WI38 (cell line): ENCODE measurements around the gene PILRA.

Experiments
- H3K4me3 ChIP-seq: 2 replicates; pipeline ENCODE4 v1.5.1; 2011; ENCODE audit warnings: low read depth, mild to moderate bottlenecking, control low read depth, low read length
- TF ChIP-seq, protein P1 (sequence below): IDR thresholded peaks from 2 replicates; pipeline ENCODE4 v1.5.1; 2012; ENCODE audit warnings: low read depth, mild to moderate bottlenecking, control low read depth, low read length

Gene PILRA

DNA sequence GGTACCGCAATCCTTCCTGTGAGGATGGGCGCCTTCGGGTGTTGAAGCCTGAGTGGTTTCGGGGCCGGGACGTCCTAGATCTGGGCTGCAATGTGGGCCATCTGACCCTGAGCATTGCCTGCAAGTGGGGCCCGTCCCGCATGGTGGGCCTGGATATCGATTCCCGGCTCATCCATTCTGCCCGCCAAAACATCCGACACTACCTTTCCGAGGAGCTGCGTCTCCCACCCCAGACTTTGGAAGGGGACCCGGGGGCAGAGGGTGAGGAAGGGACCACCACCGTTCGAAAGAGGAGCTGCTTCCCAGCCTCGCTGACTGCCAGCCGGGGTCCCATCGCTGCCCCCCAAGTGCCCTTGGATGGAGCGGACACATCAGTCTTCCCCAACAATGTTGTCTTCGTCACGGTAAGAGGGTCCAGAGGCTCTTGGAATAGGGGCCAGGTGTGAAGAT lies 58.0 kb downstream of the PILRA start:
- H3K4me3 ChIP-seq = peak overlapping the region; percentile 81
- TF ChIP-seq, protein P1, sequence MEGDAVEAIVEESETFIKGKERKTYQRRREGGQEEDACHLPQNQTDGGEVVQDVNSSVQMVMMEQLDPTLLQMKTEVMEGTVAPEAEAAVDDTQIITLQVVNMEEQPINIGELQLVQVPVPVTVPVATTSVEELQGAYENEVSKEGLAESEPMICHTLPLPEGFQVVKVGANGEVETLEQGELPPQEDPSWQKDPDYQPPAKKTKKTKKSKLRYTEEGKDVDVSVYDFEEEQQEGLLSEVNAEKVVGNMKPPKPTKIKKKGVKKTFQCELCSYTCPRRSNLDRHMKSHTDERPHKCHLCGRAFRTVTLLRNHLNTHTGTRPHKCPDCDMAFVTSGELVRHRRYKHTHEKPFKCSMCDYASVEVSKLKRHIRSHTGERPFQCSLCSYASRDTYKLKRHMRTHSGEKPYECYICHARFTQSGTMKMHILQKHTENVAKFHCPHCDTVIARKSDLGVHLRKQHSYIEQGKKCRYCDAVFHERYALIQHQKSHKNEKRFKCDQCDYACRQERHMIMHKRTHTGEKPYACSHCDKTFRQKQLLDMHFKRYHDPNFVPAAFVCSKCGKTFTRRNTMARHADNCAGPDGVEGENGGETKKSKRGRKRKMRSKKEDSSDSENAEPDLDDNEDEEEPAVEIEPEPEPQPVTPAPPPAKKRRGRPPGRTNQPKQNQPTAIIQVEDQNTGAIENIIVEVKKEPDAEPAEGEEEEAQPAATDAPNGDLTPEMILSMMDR = no peak

DNA sequence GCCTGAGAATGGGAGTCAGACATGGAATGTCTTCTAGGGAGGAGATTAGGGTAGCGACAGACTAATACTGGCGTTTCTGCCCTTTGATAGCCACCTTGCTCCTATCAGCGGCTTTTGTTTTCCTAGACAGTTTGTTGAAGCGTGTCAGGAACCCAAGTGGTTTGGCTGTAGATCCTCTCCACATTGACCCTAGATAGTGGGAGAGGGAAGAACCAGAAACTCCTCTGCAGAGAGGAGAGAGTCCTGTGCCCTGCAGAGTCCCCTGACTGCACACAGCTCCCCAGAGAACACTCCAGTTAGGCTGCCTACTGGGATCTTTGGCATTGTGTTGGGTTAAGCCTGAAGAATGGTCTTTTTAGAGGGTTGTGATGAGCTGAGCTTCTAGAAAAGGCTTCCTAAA lies 58.8 kb downstream of the PILRA start:
- no peak overlapping the region for H3K4me3 ChIP-seq

DNA sequence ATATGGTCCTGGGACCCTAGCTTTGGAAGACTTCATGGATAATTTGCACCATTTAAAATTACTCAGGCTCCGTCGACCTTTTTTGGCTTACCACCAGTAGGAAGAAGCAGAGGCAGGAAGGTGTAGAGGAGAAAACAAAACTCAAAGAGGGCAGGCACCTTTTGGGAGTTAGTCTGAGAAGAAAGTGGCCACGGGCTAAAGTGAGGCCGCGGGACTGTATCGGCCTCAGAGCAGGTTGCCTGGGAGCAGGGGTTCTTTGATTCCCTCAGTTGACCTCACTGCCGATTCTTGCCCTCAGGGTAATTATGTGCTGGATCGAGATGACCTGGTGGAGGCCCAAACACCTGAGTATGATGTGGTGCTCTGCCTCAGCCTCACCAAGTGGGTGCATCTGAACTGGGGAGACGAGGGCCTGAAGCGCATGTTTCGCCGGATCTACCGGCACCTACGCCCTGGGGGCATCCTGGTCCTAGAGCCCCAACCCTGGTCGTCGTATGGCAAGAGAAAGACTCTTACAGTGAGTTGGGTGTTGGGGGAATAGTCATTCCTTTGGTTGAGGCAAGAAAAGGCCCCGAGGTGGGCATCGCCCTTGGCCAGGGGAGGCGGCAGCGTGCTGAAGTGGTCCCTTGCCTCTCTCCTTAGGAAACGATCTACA lies 59.5 kb downstream of the PILRA start:
- H3K4me3 ChIP-seq = no peak overlapping the region
- TF ChIP-seq, protein P1 = no peak

More for the DNA sequence above, 58.8 kb downstream of the PILRA start:
- TF ChIP-seq, protein P1 = no peak

DNA sequence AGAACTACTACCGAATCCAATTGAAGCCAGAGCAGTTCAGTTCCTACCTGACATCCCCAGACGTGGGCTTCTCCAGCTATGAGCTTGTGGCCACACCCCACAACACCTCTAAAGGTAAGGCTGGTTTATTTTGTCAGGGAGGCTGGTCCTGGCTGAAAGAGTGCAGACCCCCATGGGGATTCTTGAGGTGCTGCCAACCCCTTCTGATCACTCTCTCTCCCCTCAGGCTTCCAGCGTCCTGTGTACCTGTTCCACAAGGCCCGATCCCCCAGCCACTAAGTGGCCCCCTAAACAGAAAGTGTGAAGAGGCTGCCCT lies 59.9 kb downstream of the PILRA start:
- TF ChIP-seq, protein P1 = no peak
- H3K4me3 ChIP-seq = no peak overlapping the region

DNA sequence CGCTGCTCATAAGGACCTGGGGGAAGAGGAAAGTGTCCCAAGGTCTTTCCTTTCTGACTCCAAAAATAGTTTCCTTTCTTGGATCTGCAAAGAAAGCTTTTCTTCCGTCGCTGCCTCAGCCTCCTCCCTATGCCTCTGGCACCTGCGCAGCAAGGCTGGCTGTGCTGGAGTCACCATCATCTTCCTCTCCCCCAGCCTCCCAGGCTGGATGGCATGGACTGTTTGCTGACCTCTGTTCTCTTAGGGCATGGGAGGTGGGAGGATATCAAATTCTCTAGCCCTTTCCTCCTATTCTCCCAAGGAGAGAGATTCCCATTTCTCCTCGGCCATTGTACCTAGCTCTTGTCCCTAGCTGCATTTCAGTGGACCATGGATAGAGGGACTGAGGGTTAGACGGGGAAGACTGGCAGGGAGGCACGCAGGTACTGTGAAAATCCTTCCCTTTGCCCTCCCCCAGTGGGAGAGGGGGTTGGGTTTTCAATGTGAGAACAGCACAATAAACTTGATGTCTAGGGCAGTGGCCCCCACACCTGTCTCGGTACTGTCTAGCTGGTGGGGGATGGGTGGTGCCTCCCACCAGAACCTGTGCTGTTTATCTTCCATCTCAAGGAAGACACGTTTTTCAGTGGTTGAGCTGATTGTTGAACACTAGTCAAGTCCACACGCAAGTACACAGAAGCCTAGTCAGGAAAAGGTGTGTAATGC lies 60.5 kb downstream of the PILRA start:
- TF ChIP-seq, protein P1 = no peak
- H3K4me3 ChIP-seq = no peak overlapping the region

DNA sequence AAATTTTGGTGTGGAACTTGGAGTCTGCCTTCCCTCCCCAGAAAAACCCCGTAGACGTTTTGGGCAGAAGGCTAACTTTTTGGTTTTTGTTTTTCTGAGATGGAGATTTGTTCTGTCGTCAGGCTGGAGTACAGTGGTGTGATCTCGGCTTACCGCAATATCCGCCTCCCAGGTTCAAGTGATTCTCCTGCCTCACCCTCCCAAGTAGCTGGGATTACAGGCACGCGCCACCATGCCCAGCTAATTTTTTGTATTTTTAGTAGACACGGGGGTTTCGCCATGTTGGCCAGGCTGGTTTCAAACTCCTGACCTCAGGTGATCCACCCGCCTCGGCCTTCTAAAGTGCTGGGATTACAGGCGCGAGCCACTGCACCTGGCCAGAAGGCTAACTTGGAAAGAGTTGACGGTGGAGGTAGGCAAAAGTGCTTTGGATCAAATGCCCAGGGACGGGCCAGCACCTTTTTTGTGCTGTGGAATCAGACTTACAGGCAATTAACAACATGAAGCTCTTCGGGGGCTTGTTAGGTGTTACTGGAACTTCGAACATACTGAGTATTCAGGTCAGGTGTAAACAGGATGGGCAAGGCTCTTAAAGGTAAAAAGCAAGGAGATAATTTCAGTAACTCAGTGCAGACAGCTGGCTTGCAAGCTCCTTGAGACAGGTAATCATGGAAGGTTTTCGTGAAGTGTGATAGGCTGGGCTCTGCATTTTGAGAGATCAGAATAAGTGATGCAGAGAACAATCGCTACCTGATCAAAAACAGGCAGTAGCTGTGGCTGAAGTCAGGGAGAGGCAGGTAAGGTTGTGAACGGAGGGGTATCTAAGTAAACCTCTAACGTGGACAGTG lies 61.2 kb downstream of the PILRA start:
- TF ChIP-seq, protein P1 = no peak
- H3K4me3 ChIP-seq = peak overlapping the region; percentile 80
